ENCODE results near the gene NEK6.

The NEK6 gene

DNA sequence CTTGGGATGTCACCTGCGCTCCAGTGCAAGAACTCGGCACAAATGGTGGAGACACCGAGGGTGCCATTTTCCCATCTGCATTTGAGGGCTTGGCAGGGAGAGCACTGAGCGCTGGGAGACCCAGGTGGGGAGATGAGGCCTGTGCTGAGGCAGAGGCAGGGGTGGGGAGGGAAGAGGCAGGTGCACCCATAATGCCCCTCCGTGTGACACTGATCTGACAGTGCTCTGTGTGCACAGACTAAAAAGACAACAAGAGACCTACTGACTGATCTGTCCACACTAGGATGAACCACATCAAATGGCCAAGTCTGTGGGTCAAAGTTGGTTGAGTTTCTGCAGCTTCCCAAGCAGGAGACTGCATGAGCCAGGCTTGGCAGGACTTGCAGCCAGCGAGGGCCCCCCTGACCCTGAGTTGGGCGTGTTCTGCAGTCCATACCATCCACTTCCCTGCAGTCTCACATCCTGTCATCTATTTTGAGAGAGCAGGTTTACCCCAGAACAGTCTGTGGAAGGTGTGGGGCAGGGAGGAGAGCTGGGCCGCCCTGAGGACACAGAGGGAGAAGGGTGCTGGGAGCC, 41.9 kb downstream of the NEK6 start:
- no peak overlapping the region for H3K4me3 ChIP-seq (ENCODE audit: low read depth, low read length)
- H3K4me1 ChIP-seq (ENCODE audit: control insufficient read depth, insufficient read depth, low read length), result peaks cover 4% of the 10 kb centered on the region; the same call in 1 of the 2 replicates
- no peaks in the 10 kb centered on the region for H3K27me3 ChIP-seq (ENCODE audit: control insufficient read depth, insufficient read depth, low read length)
- H3K9me3 ChIP-seq (ENCODE audit: control insufficient read depth, insufficient read depth, low read length), result no peaks in the 10 kb centered on the region
- H3K36me3 ChIP-seq (ENCODE audit: control insufficient read depth, insufficient read depth, low read length), result no peaks in the 10 kb centered on the region
- H3K27ac ChIP-seq (ENCODE audit: low read depth, low read length), result no peak overlapping the region
- no peak overlapping the region for H3K9ac ChIP-seq (ENCODE audit: low read depth, low read length)

DNA sequence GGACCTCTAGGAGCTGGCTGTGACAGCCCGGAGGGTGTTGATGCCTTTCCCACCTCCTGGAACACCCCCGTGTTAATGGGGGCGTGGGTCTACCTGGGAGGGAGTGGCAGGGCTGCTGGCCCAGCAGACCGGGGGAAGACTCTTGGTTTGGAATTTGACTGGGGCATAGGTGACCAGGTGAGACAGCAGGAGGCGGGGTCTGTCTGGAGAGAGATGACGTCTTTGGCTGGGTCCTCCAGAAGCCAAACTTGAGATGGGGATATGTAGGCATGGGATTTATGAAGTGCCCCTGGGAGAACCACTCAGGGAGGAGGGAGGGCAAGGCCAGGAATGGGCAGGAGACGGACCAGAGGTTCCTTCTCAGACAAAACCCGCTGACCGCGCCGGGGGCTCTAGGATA, 42.6 kb downstream of the NEK6 start:
- no peaks in the 10 kb centered on the region for H3K36me3 ChIP-seq (ENCODE audit: control insufficient read depth, insufficient read depth, low read length)
- H3K27ac ChIP-seq (ENCODE audit: low read depth, low read length), result no peak overlapping the region
- H3K9me3 ChIP-seq (ENCODE audit: control insufficient read depth, insufficient read depth, low read length), result no peaks in the 10 kb centered on the region
- peaks cover 4% of the 10 kb centered on the region; the same call in 1 of the 2 replicates for H3K4me1 ChIP-seq (ENCODE audit: control insufficient read depth, insufficient read depth, low read length)
- H3K9ac ChIP-seq (ENCODE audit: low read depth, low read length), result no peak overlapping the region
- H3K27me3 ChIP-seq (ENCODE audit: control insufficient read depth, insufficient read depth, low read length), result no peaks in the 10 kb centered on the region
- H3K4me3 ChIP-seq (ENCODE audit: low read depth, low read length), result no peak overlapping the region

DNA sequence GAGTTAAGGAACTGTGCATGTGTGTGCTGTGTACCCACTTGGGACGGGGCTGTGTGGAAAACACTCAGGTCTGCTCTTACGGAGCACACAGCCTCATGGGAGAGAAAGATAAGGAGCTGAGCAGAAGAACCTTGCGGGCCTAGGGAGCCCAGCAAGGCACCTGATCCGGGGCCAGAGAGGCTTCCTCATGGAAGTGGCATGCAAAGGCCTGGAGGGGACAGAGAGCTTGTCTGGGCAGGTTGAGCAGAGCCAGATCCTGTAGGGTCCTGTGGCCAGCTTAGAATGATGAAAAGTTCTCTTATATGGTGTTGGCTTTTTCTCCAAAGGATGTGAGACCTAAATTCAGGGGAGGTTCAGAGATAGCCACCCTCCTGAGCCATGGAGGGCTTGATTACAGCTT, 45.2 kb downstream of the NEK6 start:
- no peaks in the 10 kb centered on the region for H3K36me3 ChIP-seq (ENCODE audit: control insufficient read depth, insufficient read depth, low read length)
- H3K4me1 ChIP-seq (ENCODE audit: control insufficient read depth, insufficient read depth, low read length), result peaks cover 4% of the 10 kb centered on the region; the same call in 1 of the 2 replicates
- H3K27me3 ChIP-seq (ENCODE audit: control insufficient read depth, insufficient read depth, low read length), result no peaks in the 10 kb centered on the region
- H3K4me3 ChIP-seq (ENCODE audit: low read depth, low read length), result no peak overlapping the region
- no peak overlapping the region for H3K27ac ChIP-seq (ENCODE audit: low read depth, low read length)
- H3K9ac ChIP-seq (ENCODE audit: low read depth, low read length), result no peak overlapping the region
- H3K9me3 ChIP-seq (ENCODE audit: control insufficient read depth, insufficient read depth, low read length), result no peaks in the 10 kb centered on the region

DNA sequence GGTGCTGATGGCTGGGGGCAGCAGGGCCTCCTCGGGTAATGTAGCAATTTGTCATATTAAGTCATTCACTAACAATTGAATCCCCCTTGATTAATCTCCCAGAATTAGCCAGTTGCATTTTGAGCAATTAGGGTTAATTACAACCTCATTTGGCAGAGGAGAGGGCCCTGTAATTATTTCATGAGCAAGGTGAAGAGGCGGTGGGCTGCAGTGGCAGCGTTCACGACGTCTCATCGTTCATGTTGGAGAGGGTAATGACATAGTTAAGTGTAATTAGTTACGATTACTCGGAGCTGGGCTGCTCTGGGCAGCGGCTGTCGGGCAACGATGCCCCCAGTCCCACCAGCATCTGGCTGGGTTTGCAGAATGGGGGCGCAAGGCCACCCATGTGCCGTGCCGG, 46.0 kb downstream of the NEK6 start:
- H3K4me3 ChIP-seq (ENCODE audit: low read depth, low read length), result no peak overlapping the region
- no peaks in the 10 kb centered on the region for H3K36me3 ChIP-seq (ENCODE audit: control insufficient read depth, insufficient read depth, low read length)
- H3K9me3 ChIP-seq (ENCODE audit: control insufficient read depth, insufficient read depth, low read length), result no peaks in the 10 kb centered on the region
- no peak overlapping the region for H3K27ac ChIP-seq (ENCODE audit: low read depth, low read length)
- H3K27me3 ChIP-seq (ENCODE audit: control insufficient read depth, insufficient read depth, low read length), result no peaks in the 10 kb centered on the region
- no peak overlapping the region for H3K9ac ChIP-seq (ENCODE audit: low read depth, low read length)
- peaks cover 4% of the 10 kb centered on the region; the same call in 1 of the 2 replicates for H3K4me1 ChIP-seq (ENCODE audit: control insufficient read depth, insufficient read depth, low read length)

DNA sequence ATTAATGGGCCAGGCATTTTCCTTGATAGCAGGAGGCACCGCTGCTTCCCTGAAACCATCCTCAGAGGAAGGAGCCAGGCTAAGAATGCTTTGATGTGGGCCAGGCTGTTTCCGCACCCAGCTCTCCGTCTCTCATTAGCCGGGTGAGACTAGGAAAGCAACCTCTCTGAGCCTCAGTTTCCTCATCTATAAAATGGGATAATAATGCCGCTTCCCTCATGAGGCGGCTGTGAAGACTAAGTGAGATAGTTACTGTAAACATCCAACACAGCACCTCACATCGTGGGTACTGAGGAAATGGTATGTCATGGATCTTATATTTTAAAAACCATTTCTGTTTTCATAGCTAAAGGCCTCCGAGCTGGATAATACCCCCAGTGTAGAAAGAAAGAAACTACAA, 46.5 kb downstream of the NEK6 start:
- no peaks in the 10 kb centered on the region for H3K4me1 ChIP-seq (ENCODE audit: control insufficient read depth, insufficient read depth, low read length)
- H3K27ac ChIP-seq (ENCODE audit: low read depth, low read length), result no peak overlapping the region
- H3K4me3 ChIP-seq (ENCODE audit: low read depth, low read length), result no peak overlapping the region
- no peaks in the 10 kb centered on the region for H3K9me3 ChIP-seq (ENCODE audit: control insufficient read depth, insufficient read depth, low read length)
- no peak overlapping the region for H3K9ac ChIP-seq (ENCODE audit: low read depth, low read length)
- no peaks in the 10 kb centered on the region for H3K36me3 ChIP-seq (ENCODE audit: control insufficient read depth, insufficient read depth, low read length)
- no peaks in the 10 kb centered on the region for H3K27me3 ChIP-seq (ENCODE audit: control insufficient read depth, insufficient read depth, low read length)

DNA sequence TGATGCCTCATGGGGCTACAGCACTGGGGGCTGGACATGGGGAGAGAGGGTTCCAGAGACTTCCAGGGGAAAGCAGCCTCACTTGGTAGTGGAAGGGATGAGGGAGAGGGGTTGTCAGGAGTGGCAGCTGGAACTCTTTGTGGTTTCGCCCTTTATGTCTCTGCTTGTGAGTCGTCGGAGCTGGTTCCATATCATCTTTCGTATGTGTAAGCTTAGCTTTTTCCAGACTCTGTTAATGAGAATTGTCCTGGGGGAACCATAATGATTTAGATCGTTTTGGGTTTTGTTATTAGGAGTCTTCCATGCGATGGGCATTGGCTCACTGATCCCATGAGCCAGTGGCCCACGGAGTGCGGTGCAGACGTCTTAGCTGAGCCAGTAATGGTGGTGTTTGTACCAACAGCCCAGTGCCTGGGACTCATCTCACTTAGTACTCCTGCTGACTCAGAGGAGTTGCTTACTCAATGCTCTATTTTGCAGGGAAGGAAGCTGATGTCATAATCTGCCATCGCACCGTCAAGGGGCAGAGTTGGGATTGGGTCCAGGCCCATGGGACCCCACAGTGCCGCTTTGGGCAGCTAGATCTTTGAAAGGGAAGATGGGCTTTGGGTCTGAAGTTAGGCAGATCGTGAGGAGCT, 48.5 kb downstream of the NEK6 start:
- Histone ChIP-seq H3K36me3 (ENCODE audit: control insufficient read depth, insufficient read depth, low read length) (no peaks in the 10 kb centered on the region), H3K9ac (ENCODE audit: low read depth, low read length) (no peak overlapping the region), H3K4me3 (ENCODE audit: low read depth, low read length) (no peak overlapping the region), H3K9me3 (ENCODE audit: control insufficient read depth, insufficient read depth, low read length) (no peaks in the 10 kb centered on the region), H3K27me3 (ENCODE audit: control insufficient read depth, insufficient read depth, low read length) (no peaks in the 10 kb centered on the region), H3K4me1 (ENCODE audit: control insufficient read depth, insufficient read depth, low read length) (no peaks in the 10 kb centered on the region), H3K27ac (ENCODE audit: low read depth, low read length) (no peak overlapping the region)

DNA sequence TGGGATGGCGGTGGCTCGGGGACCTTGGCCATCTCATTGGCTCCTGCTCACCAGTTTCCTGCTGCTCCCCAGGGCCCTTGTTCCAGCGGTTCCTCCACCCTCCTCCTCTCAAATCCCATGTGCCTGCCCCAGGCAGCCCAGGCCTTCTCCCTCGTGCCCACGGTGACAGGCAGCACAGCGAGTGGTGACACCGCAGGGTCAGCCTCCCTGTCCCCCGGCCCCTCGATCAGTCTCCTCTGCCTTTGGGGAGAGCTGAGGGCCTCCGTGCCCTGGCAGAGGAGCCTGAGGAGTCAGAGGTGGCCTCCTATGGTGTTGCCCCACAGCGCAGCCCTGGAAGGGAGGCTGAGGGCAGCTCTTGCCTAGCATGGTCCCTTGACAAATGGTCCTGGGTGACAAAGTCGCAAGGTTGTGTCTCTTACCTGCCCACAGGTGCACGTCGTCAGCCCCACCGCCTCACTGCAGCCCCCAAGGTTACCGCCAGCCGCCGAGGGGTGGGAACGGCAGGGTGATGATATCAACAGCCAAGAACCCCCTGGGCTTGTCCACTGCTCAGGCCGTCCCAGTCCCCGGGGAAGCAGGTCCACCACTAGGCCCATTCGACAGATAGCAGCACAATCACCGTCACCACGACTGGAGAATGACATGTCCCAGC, 49.8 kb downstream of the NEK6 start:
- H3K36me3 ChIP-seq (ENCODE audit: control insufficient read depth, insufficient read depth, low read length), result no peaks in the 10 kb centered on the region
- H3K27me3 ChIP-seq (ENCODE audit: control insufficient read depth, insufficient read depth, low read length), result no peaks in the 10 kb centered on the region
- H3K4me3 ChIP-seq (ENCODE audit: low read depth, low read length), result no peak overlapping the region
- H3K9me3 ChIP-seq (ENCODE audit: control insufficient read depth, insufficient read depth, low read length), result no peaks in the 10 kb centered on the region
- no peaks in the 10 kb centered on the region for H3K4me1 ChIP-seq (ENCODE audit: control insufficient read depth, insufficient read depth, low read length)
- H3K27ac ChIP-seq (ENCODE audit: low read depth, low read length), result no peak overlapping the region
- no peak overlapping the region for H3K9ac ChIP-seq (ENCODE audit: low read depth, low read length)

DNA sequence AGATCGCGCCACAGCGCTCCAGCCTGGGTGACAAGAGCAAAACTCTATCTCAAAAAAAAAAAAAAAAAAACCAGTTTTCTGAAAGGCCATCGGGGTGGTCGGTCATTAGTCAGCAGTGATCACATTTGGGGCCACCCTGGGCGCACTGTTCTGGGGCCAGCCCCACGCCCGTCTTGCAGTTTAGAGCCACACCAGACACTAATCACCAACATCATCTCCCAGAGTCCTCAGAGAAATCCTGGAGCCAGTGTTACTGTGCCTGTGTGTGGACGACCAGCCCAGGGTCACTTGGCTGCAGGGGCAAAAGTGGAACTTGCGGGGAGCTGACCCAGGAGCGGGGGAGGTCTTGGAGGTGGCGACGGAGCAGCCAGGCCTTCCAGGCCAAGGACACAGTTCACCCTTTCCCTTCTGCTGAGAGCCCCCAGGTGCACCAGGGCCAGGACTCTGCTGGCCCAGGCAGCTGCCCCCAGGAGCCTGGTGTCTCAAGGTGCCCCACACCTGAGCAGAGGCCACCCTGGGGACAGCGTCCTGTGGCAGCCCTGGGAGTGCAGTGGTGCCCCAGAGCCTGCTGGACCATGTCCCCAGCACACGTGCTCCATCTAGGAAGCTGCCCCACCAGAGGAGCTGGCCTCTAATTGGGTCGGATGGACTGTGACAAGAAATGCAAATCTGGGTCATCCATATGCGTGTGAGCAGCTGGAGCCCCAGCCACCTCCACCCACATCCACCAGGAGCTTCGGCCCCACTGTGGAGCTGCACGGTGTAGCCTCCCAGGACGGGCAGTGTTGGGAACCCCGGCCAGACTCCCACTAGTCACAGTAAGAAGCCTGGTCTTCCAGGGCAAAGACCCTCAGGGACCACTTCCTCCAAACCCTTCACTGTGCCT, 51.1 kb downstream of the NEK6 start:
- Histone ChIP-seq H3K27ac (ENCODE audit: low read depth, low read length) (peak overlapping the region; percentile 44), H3K36me3 (ENCODE audit: control insufficient read depth, insufficient read depth, low read length) (no peaks in the 10 kb centered on the region), H3K9ac (ENCODE audit: low read depth, low read length) (no peak overlapping the region)

DNA sequence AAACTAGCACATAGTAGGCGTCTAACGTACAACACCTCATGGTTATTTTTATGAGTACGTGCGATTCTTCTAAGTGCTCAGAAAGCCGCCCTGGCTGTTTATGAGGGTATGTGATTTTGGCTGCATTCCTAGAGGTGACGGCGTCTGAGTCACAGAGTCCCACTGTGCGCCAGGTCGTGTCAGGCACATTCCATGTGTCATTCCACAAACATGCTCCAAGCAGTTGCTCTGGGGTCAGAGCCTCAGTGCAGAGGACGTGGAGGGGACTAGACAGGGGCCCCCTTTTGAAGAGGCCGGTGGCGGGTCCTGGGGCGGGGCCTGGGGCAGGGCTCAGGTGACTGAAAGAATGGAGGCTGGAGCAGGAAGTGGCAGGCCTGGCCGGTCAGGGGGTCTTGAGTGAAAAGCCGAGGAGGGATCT, 51.9 kb downstream of the NEK6 start:
- Histone ChIP-seq H3K27ac (ENCODE audit: low read depth, low read length) (peak overlapping the region; percentile 44), H3K27me3 (ENCODE audit: control insufficient read depth, insufficient read depth, low read length) (no peaks in the 10 kb centered on the region), H3K36me3 (ENCODE audit: control insufficient read depth, insufficient read depth, low read length) (0 out of 2 replicates have a peak, but pooled peaks cover 2% of the 10 kb centered on the region), H3K9me3 (ENCODE audit: control insufficient read depth, insufficient read depth, low read length) (no peaks in the 10 kb centered on the region), H3K4me3 (ENCODE audit: low read depth, low read length) (no peak overlapping the region), H3K4me1 (ENCODE audit: control insufficient read depth, insufficient read depth, low read length) (no peaks in the 10 kb centered on the region), H3K9ac (ENCODE audit: low read depth, low read length) (no peak overlapping the region)

More for the DNA sequence above, 51.1 kb downstream of the NEK6 start:
- Histone ChIP-seq H3K9me3 (ENCODE audit: control insufficient read depth, insufficient read depth, low read length) (no peaks in the 10 kb centered on the region), H3K27me3 (ENCODE audit: control insufficient read depth, insufficient read depth, low read length) (no peaks in the 10 kb centered on the region), H3K4me1 (ENCODE audit: control insufficient read depth, insufficient read depth, low read length) (no peaks in the 10 kb centered on the region), H3K4me3 (ENCODE audit: low read depth, low read length) (no peak overlapping the region)

DNA sequence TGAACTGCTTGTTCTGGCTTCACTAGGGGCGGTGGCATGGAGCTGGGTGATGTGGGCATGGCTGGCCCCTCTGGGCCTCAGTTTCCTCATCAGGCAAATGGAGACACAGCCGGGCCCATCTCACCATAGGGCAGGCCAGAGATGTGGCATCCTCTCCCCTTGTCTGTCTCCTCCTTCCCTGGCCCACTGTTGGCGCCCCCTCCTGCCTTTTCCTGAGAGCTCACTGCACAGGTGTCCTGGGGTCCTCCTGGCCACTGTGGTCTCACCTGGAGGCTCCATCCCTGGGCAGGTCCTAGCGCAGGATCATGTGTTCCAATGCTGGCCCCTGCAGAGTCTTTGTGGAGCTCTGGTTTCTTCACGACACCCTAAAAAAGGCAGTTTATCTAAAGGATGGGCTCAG, 53.5 kb downstream of the NEK6 start:
- H3K27ac ChIP-seq (ENCODE audit: low read depth, low read length), result no peak overlapping the region
- no peaks in the 10 kb centered on the region for H3K9me3 ChIP-seq (ENCODE audit: control insufficient read depth, insufficient read depth, low read length)
- H3K4me3 ChIP-seq (ENCODE audit: low read depth, low read length), result no peak overlapping the region
- H3K4me1 ChIP-seq (ENCODE audit: control insufficient read depth, insufficient read depth, low read length), result no peaks in the 10 kb centered on the region
- H3K9ac ChIP-seq (ENCODE audit: low read depth, low read length), result no peak overlapping the region
- H3K36me3 ChIP-seq (ENCODE audit: control insufficient read depth, insufficient read depth, low read length), result peaks cover 12% of the 10 kb centered on the region
- H3K27me3 ChIP-seq (ENCODE audit: control insufficient read depth, insufficient read depth, low read length), result no peaks in the 10 kb centered on the region

Measured in HUES48 (cell line).